ENCODE data around the gene DCUN1D4.

DCUN1D4 gene

GRCh38 chr4:51963841-51964517, 121.0 kb downstream of the DCUN1D4 start:
- DNase-seq (ENCODE audit: low read depth, low spot score): peak; percentile 26

DNA sequence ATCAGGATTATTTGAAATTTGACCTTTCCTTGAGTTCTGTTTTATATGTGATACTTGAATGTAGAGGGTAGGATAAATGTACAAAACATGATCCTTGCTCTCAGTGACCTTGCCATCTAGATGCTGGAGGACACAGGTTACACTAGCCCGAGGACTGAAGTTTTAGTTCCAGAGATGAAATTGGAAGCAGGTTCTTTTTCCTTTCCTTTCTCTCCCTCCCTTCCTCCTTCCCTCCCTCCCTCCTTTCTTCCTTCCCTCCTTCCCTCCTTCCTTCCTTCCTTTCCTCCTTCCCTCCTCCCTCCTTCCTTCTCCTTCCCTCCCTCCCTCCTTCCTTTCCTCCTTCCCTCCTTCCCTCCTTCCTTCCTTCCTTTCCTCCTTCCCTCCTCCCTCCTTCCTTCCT, 122.9 kb downstream of the DCUN1D4 start:
- no peak for DNase-seq (ENCODE audit: low read depth, low spot score)

Data from astrocyte of the hippocampus (primary cell).